Activated effector memory CD4-positive, alpha-beta T cell treated with anti-CD3 and anti-CD28 coated beads, Interleukin-2, amount 50 U/mL, for 16 hours (primary cell): ENCODE measurements around the gene TBX15.

Experiments used
- DNase-seq: peaks from one replicate; pipeline ENCODE4 v3.0.0-alpha.2; 2020

TBX15 gene

GRCh38 chr1:119001181-119002027 is 13.3 kb upstream of the TBX15 start:
- no peak for DNase-seq

DNA sequence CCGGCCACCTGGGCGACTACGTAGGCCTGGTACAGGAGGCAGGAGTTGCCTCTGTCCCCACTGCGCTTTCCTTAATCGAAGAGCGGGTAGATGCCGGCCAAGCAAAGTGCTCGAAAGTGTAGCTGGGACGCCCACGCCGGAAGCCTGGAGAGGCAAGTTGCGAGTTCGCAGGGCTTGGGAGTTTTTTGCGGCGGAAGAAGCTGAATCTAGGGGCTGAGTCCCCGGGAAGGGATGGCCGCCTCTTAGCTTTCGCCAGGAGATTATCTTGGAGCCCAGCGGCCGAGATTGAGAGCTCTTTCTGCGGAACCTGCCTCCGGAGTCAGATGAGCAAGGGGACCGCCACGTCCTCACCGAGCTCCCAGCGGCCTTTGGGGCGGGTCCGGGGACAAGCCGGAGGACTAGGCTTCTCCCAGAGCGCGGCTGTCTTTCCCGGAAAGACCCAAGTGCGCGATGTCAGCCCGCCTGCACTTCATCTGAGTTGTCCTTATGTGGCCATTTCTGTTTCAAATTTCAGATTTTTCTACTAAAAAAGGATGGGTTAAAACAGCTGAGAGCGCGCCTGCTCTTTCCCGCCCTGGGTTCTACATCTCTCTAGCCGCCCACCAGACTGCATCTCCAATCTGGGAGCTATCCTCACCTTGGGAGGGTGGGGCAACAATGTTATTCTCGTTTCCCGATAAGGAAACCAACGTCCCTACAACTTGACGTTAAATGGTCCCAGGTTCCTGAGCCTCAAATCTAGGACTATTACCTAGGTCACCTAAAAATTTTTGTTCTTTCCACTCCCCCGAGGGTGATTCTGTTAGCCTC is 12.4 kb upstream of the TBX15 start:
- DNase-seq: no peak

- no peak for DNase-seq
Measured at GRCh38 chr1:118999348-119000071, 11.4 kb upstream of the TBX15 start.

DNA sequence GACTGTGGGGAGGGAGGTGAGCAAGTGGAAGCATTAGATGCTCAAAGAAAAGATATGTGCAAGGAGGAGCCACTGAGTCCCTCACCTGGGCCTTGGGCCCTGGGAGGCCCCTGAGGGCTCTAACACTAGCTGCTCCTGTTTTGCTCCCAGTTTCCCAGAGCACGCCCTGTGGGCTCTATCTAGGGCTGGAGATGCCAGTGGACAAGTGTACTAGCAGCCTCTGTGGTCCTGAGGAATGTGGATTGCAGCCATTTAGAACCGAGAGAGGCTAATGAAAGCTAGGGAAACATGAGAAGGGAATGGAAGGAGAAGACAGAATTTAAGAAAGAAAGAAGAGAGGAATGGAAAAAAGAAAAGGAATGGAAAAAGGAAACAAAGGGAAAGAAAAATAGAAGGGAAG is 10.0 kb upstream of the TBX15 start:
- no peak for DNase-seq

DNA sequence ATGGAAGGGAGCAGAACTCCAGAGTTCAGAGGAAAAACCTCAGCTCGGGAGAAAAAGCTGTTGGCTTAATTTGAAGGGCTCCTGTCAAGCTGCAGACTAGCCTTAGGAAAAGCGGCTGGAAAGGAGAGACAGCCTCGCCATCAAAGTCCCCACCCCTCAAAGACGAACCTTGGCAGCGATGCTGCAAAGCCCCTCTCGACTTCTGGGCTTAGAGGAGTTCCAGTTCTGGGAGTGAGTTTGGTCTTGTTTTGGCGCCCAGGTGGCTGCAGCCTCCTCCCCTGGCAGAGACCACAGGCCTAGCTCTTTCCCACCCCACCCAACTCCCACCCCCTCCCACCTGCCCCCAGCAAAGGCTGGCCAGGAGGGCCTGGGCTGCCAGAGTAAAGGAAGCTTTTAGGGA is 9.1 kb upstream of the TBX15 start:
- DNase-seq: no peak

GRCh38 chr1:118995312-118996016 is 7.3 kb upstream of the TBX15 start:
- no peak for DNase-seq

- DNase-seq: no peak
Measured at GRCh38 chr1:118993700-118994026, 5.5 kb upstream of the TBX15 start.

DNA sequence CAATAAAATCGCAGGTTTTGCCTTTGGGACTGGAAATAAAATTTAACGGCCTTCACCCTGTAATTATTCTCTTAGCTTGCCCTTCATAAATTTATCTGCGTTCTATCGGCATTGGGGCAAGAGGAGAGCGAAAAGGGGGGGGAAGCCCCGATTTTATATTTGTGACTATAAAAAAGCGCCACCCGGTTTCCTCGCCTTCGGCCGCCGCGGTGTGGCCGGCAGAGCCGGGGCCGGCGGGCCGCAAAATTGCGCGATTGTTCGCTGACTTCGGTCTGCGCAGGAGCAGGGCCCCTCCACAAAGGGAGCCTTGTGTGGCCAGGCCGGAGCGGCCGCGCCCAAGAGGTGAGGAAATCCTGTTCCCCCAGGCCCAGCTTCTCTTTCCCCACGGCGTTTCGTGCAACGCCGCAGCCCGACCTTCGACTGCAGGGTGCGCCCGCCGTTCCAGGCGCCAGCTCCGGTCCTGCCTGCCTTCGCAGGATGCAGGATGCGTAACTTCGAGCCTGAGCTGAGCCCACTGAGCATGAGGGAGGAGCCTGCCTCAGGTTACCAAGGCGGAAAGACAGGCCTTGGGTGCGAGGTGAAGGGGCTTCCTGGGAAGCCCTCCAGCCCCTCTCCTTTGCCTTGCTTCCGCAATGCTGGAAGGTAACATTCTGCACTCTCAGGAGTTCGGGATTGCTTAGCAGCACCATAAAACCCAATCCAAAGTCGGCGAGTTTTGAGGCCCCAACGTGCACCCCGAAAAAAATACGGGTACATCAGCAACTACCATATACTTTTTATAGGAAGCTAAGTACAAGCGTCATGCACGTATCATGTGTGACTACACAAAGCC is 4.9 kb upstream of the TBX15 start:
- no peak for DNase-seq

DNA sequence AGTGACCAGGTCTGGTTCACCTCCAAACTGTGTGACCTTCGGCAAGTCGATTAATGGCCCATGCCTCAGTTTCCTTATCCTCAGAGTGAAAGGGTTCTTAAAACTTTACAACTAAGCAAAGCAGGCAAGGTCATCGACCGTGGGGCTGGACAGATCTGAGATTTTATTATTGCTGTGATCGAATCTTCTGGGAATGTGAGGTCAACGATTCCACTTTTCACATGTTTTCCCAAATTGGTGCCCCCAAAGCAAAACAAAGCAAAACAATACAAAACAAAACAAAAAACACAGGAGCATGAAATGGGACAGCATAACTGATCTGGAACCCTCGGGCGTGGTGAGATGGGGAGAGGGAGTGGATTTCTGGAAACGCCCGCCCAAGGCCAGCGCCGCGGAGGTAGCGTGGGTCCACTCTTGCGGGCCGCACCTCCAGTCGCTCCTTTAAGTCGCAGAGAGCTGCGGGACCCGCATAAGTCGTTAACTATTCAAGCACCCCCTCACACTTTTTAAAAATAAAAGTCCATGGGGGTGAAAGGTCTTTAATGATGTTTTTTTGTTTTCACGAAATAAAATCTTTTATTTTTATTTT is 4.2 kb upstream of the TBX15 start:
- DNase-seq: no peak

DNA sequence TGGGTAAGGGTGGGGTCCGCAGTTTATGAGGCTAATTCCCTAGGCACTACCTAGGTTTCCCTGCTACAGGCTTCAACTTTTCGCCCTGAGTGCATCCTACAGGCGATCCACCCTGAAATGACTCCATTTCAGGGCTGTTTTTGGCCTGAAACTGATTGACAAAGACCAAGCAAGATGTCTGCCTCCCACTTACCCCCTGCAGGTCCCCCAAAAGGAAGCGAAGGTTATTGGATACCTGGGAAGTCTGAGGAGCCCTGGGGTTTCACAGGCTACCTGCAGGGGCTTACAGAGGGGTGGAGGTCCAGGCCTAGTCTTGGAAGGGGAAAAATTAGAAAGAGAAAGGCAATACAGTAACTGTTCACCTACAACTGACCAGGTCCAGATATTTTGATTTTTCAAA is 3.3 kb upstream of the TBX15 start:
- DNase-seq: no peak

DNA sequence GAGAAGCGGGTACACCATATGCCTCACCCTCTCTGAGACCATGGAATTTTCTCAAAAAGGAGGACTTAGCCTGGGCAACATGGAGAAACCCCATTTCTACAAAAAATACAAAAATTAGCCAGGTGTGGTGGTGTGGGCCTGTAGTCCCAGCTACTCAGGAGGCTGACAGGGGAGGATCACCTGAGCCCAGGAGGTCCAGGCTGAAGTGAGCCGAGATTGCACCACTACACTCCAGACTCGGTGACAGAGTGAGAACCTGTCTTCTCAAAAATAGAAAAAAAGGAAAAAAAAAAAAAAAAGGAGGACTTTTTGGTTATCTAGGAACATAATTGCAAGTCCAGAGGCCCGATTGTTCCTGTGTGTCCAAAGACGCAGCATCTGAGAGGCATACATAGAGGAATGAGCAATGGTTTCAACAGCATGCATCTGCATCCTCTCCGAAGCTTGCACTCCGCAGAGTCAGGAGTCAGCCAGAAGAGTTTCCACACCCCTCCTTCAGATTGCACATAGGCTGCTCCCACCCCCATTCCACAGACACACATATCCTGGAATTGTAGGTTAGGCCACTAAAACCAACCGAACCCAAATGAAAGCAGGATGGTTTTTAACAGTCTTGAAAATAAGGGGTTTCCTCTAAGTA is 2.5 kb upstream of the TBX15 start:
- DNase-seq: no peak

GRCh38 chr1:118989878-118990378 is 1.8 kb upstream of the TBX15 start:
- DNase-seq: no peak

DNA sequence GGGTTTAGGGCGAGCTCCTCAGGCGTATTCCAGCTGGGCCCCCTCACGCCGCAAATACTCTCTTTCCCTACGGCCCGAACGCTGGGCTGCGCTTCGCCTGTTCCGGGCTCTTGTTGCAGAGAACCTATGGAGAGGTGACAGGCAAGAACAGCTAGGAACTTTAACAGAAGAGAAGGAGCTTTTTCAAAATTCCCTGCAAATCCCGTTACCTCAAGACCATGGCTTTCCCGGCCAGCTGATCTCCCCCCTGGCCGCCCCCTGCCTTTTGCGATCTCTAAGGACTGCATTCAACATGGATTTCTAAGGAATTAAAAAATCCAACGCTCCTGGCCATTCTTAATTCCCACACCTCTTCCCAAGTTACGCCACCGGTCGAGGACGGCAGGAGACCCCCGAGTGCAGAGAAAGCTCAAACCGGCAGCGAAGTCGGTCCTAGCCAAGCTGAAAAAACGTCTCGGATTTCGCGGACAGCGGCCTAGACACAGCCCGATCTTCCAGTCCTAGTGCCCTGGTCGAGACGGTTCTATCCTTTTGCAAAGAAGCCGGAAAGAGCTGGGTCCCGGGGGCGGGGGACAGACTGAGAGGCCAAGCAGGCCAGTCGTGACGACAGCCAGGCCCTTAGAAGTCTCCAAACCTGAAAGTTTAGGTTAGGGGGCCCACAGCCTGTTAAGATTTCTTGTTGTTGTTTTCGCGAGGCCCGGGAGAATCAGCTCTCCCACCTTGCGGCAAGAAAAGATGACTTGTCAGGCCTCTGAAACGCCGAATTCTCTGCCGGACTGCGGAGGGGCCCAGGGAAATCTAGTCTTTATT is 1.1 kb upstream of the TBX15 start:
- no peak for DNase-seq

DNA sequence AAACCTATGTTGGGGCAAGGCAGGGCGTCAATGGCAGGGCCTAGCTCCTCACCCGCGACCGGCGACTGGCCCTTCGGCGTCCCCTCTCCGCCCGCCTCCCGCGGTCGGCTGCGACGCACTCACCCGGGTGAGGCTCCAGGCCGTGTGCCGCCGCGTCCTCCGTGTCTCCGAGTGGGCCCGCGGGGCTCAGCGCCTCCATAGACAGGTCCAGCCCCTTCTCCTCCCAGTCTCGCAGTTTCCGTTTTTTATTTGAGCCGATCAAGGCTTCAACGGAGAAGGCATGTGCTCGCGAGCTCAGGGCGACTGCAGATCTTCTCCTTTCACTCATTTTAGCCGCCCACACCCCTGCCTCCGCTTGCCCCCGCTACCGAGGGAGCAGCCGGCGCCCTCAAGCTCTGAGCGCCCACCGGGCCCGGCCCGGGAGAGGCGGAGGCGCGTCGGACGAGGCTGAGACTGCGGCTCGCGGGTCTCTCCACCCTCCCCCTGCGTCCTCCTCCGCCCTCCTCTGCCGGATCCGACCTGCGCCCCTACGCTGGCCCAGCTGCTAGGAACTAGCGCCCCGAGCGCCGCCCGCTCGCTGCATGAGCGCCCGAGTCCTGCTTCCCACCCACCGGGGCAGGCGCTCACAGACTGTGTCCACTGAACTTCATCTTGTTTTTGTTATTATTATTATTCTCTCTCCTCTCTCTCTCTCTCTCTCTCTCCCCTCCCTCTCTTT is 516 bp downstream of the TBX15 start:
- DNase-seq: no peak

- no peak for DNase-seq
Measured at GRCh38 chr1:118986555-118987467, 1.3 kb downstream of the TBX15 start.

DNA sequence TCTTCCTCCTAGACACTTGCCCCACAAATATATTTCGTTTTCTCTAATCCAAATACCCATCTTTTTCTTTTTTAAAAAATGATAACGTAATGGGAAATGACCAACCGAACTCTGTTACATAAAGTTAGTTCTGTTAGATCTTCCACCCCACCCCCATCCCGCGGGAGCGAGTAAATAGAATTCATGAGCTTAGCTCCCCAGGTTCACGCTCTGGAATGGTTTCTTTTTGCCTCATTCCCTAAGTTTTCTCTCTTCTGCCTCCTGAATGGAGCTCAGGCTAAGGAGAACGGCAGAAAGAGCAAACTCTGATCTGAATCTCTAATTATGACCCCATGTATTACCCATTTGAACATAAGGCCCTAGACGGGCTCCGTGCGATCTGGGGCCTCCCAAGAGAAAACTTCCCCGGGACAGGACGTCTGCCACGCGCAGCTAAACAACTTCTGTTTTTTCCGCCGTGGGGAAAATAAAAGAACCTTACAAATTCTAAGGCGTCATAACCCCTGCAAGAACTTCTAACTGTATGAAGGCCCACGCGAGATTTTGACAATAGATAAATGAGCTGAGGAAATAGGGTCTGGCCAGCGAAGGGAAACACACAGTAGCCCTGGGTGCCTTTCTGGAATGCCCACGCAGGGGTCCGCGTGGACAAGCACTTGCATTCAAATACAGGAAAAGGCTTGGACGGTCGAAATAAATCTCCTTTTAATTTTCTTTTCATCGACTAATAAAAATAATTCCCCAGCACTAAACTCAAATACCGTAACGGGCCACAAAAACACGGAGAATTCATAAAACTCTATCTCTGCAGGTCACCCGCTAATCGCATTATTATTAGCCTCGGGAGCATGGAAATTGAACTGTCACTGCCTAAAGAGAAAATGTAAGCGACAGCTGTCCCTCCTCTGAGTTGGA is 2.2 kb downstream of the TBX15 start:
- no peak for DNase-seq
